IMR-90 (cell line): Measurements from ENCODE around the gene MYOCD.

Experiments
- BHLHE40 ChIP-seq: fragments of 150-350 bp; IDR thresholded peaks from 2 replicates; pipeline ENCODE4 v1.6.1; 2016; ENCODE audit warnings: mild to moderate bottlenecking, low read depth, low read length
- CHD1 ChIP-seq: IDR thresholded peaks from 2 replicates; pipeline ENCODE4 v1.6.1; 2012; ENCODE audit warnings: low read depth, low read length, improper control_type of control experiment
- CTCF ChIP-seq: conservative IDR thresholded peaks from 2 replicates; pipeline ENCODE4 v1.5.1; 2012; ENCODE audit warnings: mild to moderate bottlenecking, low read depth, low read length, improper control_type of control experiment
- ELK1 ChIP-seq: fragments of 150-350 bp; IDR thresholded peaks from 2 replicates; pipeline ENCODE4 v1.6.1; 2016; ENCODE audit warnings: low read depth, mild to moderate bottlenecking, low read length, moderate library complexity, borderline replicate concordance
- FOS ChIP-seq: fragments of 150-350 bp; IDR thresholded peaks from 2 replicates; pipeline ENCODE4 v1.6.1; 2016; ENCODE audit warnings: low read depth, low read length
- MAFK ChIP-seq: IDR thresholded peaks from 2 replicates; pipeline ENCODE4 v1.6.1; 2012; ENCODE audit warnings: low read depth, low read length, improper control_type of control experiment
- MAZ ChIP-seq: IDR thresholded peaks from 2 replicates; pipeline ENCODE4 v1.6.1; 2012; ENCODE audit warnings: low read depth, mild to moderate bottlenecking, low read length, improper control_type of control experiment, moderate library complexity, borderline replicate concordance
- MXI1 ChIP-seq: IDR thresholded peaks from 2 replicates; pipeline ENCODE4 v1.6.1; 2012; ENCODE audit warnings: low read depth, mild to moderate bottlenecking, low read length, moderate library complexity, borderline replicate concordance
- POLR2A ChIP-seq: IDR thresholded peaks from 2 replicates; pipeline ENCODE4 v1.6.1; 2012; ENCODE audit warnings: mild to moderate bottlenecking, low read depth, low read length
- RAD21 ChIP-seq: IDR thresholded peaks from 2 replicates; pipeline ENCODE4 v1.6.1; 2012; ENCODE audit warnings: low read length, improper control_type of control experiment
- RCOR1 ChIP-seq: IDR thresholded peaks from 2 replicates; pipeline ENCODE4 v1.6.1; 2012; ENCODE audit warnings: mild to moderate bottlenecking, low read length, improper control_type of control experiment; ENCODE audit not compliant: insufficient replicate concordance
- RFX5 ChIP-seq: IDR thresholded peaks from 2 replicates; pipeline ENCODE4 v1.8.0; 2012; ENCODE audit warnings: low read depth, mild to moderate bottlenecking, low read length, moderate library complexity
- SMC3 ChIP-seq: fragments of 150-350 bp; IDR thresholded peaks from 2 replicates; pipeline ENCODE4 v1.6.1; 2016; ENCODE audit warnings: low read depth, mild to moderate bottlenecking, antibody characterized with exemption, low read length, moderate library complexity
- USF2 ChIP-seq: fragments of 150-350 bp; IDR thresholded peaks from 2 replicates; pipeline ENCODE4 v1.6.1; 2017; ENCODE audit warnings: mild to moderate bottlenecking, antibody characterized with exemption, low read length, low read depth

- TF ChIP-seq CTCF (no peak), POLR2A (no peak), RAD21 (no peak), MXI1 (no peak), MAFK (no peak), MAZ (no peak), RFX5 (no peak), SMC3 (no peak), USF2 (no peak), RCOR1 (no peak), CHD1 (no peak), ELK1 (no peak), BHLHE40 (no peak), FOS (no peak)
Observed at GRCh38 chr17:12721581-12721980, 55.9 kb downstream of the MYOCD start.
